Dedifferentiated amniotic fluid mesenchymal stem cell (primary cell): ENCODE measurements around the gene VPS13D.
A peak's percentile ranks its signal among the peaks of the same experiment; 100 is the strongest.
"Not testable (repeated sequence)": the region's sequence is repeated elsewhere in the genome, so short reads cannot be mapped to it uniquely, and the experiment has no call there.

ENCODE experiments used
- DNase-seq: peaks from one replicate; pipeline ENCODE4 v3.0.0-alpha.2; 2016; ENCODE audit errors: extremely low spot score

VPS13D gene

GRCh38 chr1:12372761-12373160 lies 142.9 kb downstream of the VPS13D start:
- DNase-seq, result no peak

DNA sequence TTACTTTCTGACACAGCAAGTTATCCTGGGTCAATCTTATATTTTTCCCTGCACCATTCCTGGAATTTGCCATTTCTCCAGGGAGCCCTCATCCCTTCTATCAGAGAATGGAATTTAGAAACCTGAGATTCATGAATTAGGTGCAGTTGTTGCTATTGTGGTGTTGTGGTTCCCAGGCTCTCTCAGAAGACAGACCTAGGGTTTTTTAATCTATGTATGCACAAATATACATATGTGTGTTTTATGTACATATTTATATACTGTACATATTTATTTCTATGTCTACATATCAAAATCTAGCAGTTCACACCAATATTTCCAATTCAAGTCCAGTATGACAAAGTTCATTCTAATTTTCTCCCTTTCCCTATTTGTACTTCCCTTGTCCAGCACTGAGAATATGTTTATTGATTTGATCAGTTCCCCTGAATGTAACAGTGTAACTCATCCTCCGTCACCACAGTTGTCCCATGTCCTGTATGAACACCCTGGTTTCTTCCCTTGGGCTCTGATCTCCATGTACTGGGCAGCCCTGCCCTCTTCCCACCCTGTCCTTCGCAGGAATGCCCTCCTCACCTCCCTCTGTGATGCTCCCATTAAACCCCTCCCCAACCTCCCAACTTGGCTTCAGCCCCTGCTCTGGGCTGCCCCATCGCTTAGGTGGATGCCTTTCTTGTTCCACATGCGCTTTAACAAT lies 145.5 kb downstream of the VPS13D start:
- no peak for DNase-seq

GRCh38 chr1:12376236-12377045 lies 146.6 kb downstream of the VPS13D start:
- DNase-seq, result no peak

- DNase-seq, result peak; percentile 54
These were observed 150.8 kb downstream of the VPS13D start for GRCh38 chr1:12380326-12381249.

DNA sequence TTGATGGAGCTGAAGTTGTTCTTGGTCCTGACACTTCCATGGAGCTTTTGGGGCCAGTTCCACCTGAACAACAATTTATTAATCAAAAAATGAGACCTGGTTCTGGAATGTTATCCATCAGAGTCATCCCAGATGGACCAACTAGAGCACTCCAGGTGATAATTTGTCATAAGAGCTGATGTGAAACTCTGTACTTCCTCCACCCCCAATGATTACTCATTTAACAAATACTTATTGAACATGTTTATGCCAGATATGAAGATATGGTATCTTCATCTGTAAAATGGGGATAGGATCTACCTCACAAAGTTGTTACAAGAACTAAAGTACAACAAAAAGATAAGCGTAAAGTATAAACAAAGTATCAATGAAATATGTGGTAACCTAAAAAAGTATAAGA lies 153.2 kb downstream of the VPS13D start:
- no peak for DNase-seq

- DNase-seq, result no peak
These were observed 154.0 kb downstream of the VPS13D start for GRCh38 chr1:12383786-12384185.

- DNase-seq, result no peak
These were observed 155.1 kb downstream of the VPS13D start for GRCh38 chr1:12384836-12385456.

- DNase-seq, result no peak
These were observed 156.3 kb downstream of the VPS13D start for GRCh38 chr1:12386130-12386529.

DNA sequence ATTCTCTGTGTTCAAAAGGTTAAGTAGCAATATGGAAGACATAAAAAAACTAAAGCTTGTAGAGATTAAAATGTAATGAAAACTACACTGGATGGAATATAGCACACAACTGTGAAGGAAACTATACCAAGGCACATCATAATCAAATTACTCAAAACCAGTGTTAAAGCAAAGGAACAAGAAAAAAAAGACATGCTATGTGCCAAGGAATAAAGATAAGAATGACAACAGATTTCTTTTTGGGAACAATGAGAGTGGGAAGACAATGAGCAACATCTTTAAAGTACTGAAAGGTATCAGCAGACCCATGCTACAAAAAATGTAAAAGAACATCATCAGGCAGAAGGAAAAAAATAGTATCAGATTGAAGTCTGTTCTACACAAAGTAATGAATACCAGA lies 157.8 kb downstream of the VPS13D start:
- no peak for DNase-seq

DNA sequence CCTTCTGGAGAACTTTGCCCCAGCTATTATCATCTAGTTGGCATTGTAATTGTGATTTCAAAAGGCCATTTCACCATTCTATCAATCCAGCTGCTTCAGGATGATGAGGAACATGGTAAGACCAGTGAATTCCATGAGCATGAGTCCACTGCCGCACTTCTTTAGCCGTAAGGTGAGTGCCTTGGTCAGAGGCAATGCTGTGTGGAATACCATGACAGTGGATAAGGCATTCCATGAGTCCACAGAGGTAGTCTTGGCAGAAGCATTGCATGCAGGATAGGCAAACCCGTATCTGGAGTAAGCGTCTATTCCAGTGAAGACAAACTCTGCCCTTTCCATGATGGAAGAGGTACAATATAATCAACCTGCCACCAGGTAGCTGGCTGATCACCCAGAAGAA lies 160.5 kb downstream of the VPS13D start:
- DNase-seq, result not testable (repeated sequence)

DNA sequence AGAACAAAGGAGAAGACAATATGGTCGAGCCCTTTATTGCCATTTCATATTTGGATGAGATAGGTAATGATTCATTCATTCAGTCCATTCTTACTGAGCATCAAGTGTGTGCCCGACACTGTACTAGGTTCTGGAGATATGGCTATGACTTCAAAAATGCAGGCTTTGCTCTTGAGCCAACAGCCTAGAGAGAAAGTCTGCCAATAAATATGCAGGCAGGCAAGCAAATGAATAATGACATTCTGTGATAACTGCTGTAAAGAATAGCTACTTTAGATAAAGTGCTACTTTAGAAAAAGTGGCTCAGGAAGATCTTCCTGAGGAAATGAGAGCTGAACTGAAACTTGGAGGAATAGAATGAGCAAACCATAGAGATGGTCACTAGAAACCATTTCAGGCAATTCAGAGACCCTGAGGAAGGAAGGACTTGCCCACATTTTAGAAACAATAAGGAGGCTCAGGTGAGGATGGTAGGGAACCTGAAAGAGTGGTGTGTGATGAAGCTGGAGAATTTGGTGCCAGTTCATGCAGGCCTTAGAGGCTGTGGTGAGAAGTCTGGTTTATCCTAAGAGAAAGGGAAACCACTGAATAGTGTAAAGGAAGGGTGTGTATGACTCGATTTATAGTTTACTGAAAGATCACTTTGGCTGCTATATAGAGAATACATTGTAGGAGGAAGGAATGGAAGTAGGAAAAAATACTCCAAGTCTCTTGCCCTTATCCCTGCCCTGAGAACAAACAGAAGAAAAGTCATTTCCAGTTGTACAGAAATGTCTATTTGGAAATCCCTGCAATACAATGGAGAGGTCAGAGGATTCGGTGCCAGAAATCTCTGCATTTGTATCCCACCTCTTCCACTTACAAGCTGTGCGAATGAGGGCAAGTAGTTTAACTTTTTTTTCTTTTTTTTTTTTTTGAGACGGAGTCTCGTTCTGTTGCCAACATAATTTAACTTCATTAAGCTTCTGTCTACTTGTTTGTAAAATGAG lies 167.9 kb downstream of the VPS13D start:
- DNase-seq, result no peak

DNA sequence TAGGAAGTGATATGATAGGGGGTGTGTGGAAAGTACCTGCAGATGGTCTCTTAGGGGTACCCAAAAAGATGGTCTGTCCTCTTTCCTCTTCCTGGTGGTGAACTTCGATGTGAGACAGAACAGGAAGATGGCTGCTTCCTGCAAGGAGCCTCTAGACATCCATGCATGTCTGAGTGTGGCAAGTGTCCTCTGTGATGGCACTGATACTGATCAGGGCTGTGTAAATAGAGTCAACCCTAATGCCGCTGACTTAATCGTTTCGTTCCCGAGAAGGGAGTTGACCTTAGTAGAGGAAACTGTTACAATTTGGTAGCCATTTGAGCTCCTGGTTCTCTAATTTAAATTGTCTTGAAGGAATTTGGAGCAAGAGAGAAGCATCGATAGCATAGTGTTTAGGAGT lies 168.6 kb downstream of the VPS13D start:
- DNase-seq, result no peak

- no peak for DNase-seq
These were observed 170.3 kb downstream of the VPS13D start for GRCh38 chr1:12400027-12400693.

GRCh38 chr1:12402159-12402673 lies 172.4 kb downstream of the VPS13D start:
- DNase-seq, result no peak

- no peak for DNase-seq
These were observed 173.0 kb downstream of the VPS13D start for GRCh38 chr1:12402842-12403241.

- no peak for DNase-seq
These were observed 175.1 kb downstream of the VPS13D start for GRCh38 chr1:12404918-12405317.

DNA sequence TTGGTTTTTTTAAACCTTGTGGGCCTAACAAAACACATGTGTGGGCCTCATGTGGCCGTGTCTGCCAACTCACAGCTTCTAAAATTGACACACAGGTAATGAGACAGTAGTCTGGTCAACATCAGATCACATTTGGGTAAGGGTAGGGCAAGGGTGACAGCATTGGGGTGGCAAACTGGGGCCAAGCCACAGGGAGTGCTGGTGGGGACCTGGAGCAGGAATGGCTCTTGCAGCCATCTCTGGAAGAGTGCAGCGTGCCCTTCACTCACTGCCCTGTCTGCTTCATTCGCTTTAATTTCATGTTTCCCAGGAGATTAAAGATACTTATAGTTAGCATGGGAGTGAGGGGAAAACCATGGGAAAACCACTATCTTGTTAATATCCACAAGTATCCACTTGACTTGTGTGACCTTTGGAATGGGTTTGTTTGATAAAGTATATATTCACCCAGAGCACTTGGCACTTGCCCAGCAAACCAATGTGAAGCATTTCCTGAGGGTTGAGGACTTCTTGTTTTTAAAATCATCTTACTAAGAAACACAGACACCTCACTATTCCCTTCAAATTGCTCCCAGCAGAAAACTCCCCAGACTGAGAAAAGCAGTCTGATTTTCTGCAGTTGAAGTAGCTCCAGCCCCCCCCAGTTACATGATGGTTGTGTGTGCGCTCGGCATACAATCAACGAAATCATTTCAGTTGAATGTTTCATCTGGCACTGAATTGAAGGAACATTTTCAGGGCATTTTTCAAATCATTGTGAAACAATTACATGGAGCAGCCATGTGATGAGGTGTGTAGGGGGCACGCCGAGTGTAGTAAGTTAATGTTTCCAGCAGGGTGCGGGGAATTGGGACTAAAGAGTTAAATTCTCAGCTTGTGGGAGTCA lies 175.7 kb downstream of the VPS13D start:
- no peak for DNase-seq

DNA sequence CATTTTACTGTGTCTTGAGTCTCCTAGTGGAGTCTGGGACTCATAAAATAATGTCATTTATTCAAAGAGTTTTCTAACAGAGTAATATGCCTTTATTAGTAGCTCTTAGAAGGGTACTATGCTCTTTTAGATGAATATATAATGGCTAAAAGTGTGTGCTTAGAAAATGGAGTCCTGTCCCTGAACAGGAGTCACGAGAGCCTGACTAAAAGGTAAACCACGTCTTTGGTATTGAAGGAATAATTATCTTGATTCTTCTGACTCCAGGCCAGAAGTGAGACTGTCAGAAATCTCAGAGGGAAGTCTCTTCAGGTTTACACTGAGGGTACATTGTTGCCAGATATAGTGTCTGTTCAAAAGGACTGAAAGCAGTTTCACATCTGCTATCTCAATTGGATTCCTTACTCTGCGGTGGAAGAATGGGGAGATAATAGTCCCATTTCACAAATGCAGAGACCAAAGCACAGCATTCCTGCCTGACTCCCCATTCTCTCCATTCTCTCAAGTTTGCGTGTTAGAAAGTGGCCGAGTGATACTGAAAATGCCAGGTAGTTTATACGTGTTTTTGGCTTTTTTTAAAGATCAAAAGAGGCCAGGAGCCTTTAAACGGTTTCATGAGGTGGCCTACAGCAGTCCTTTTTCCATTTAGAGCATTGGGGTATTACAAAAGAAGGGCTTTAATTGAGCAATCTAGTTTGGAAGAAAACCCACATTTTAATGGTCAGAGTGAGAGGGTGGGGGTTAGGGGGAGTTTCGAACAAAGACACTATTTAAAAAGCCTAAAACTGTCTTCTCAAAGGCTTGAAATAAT lies 176.6 kb downstream of the VPS13D start:
- no peak for DNase-seq
